ENCODE measurements around the gene DHRS2.
"Not testable (repeated sequence)": the region's sequence is repeated elsewhere in the genome, so short reads cannot be mapped to it uniquely, and the experiment has no call there.

Gene DHRS2

GRCh38 chr14:23605931-23606585 is 30.1 kb upstream of the DHRS2 start:
- no peak for TF ChIP-seq CTCF (conservative IDR thresholded peaks at IDR 0.05; ENCODE audit: low read depth, low read length)
- no peak overlapping the region for H3K4me3 ChIP-seq (ENCODE audit: low read depth, low read length)
- no peak for DNase-seq (ENCODE audit: low read depth)

GRCh38 chr14:23608454-23608853 is 27.7 kb upstream of the DHRS2 start:
- no peak for TF ChIP-seq CTCF (conservative IDR thresholded peaks at IDR 0.05; ENCODE audit: low read depth, low read length)
- H3K4me3 ChIP-seq (ENCODE audit: low read depth, low read length) = no peak overlapping the region
- DNase-seq (ENCODE audit: low read depth) = no peak

- no peak overlapping the region for H3K4me3 ChIP-seq (ENCODE audit: low read depth, low read length)
- TF ChIP-seq CTCF (conservative IDR thresholded peaks at IDR 0.05; ENCODE audit: low read depth, low read length) = no peak
- no peak for DNase-seq (ENCODE audit: low read depth)
These were observed 27.2 kb upstream of the DHRS2 start for GRCh38 chr14:23609001-23609400.

- H3K4me3 ChIP-seq (ENCODE audit: low read depth, low read length) = not testable (repeated sequence)
These were observed 26.6 kb upstream of the DHRS2 start for GRCh38 chr14:23609411-23610089.

GRCh38 chr14:23610090-23610814 is 25.9 kb upstream of the DHRS2 start:
- no peak for DNase-seq (ENCODE audit: low read depth)

More at GRCh38 chr14:23609411-23610089, 26.6 kb upstream of the DHRS2 start:
- DNase-seq (ENCODE audit: low read depth) = not testable (repeated sequence)

GRCh38 chr14:23610815-23611289 is 25.3 kb upstream of the DHRS2 start:
- no peak for DNase-seq (ENCODE audit: low read depth)
- no peak for TF ChIP-seq CTCF (conservative IDR thresholded peaks at IDR 0.05; ENCODE audit: low read depth, low read length)

More at GRCh38 chr14:23610090-23610814, 25.9 kb upstream of the DHRS2 start:
- TF ChIP-seq CTCF (conservative IDR thresholded peaks at IDR 0.05; ENCODE audit: low read depth, low read length) = no peak
- no peak overlapping the region for H3K4me3 ChIP-seq (ENCODE audit: low read depth, low read length)

GRCh38 chr14:23612354-23612732 is 23.8 kb upstream of the DHRS2 start:
- no peak for DNase-seq (ENCODE audit: low read depth)
- no peak overlapping the region for H3K4me3 ChIP-seq (ENCODE audit: low read depth, low read length)
- TF ChIP-seq CTCF (conservative IDR thresholded peaks at IDR 0.05; ENCODE audit: low read depth, low read length) = no peak

More at GRCh38 chr14:23610815-23611289, 25.3 kb upstream of the DHRS2 start:
- H3K4me3 ChIP-seq (ENCODE audit: low read depth, low read length) = no peak overlapping the region
